ENCODE results near the gene SMARCD3. TPM values are rescaled to one million over a fixed set of nuclear protein-coding genes. Genes with fewer than 3 reads are reported as not detected.

The SMARCD3 gene
- total and polyA plus RNA-seq, 4 donors, result 84.2 to 298 (median 208) TPM

DNA sequence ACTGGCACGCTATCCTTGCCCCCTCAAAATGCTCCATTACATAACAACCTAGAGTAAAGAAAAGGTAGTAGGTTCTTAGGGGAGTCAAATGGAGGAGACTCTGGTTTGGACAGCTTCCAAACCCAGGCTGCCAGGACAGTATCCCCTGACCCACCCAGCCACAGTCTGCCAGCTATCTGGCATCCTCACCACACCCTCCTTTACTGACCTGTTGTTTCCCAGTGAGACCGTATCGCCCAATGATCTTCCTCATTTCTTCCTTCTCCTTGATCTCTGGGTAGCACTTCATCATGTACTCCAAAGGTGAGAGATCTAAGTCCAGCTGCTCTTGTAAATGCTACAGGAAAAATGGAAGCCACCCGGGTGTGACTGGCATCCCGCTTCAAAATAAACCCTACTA, 33.1 kb downstream of the SMARCD3 start:
- no peak for DNase-seq (ENCODE audit: low read depth in 4 of 6, low spot score in 6 of 6)
- peaks cover 66% of the 10 kb centered on the region for H3K36me3 ChIP-seq (ENCODE audit: control insufficient read depth, insufficient read depth, low read length)
- no peaks in the 10 kb centered on the region for H3K27me3 ChIP-seq (ENCODE audit: control insufficient read depth, insufficient read depth, low read length)
- no peaks in the 10 kb centered on the region for H3K4me1 ChIP-seq (ENCODE audit: control insufficient read depth, insufficient read depth, low read length)
- no peak overlapping the region for H3K27ac ChIP-seq (ENCODE audit: low read depth, low read length)
- H3K4me3 ChIP-seq (ENCODE audit: low read depth, low read length), result no peak overlapping the region
- H3K9me3 ChIP-seq (ENCODE audit: control insufficient read depth, insufficient read depth, low read length), result no peaks in the 10 kb centered on the region
- 90% methylated on average over 4 of the region's 5 CpGs for WGBS (ENCODE audit: insufficient coverage)

DNA sequence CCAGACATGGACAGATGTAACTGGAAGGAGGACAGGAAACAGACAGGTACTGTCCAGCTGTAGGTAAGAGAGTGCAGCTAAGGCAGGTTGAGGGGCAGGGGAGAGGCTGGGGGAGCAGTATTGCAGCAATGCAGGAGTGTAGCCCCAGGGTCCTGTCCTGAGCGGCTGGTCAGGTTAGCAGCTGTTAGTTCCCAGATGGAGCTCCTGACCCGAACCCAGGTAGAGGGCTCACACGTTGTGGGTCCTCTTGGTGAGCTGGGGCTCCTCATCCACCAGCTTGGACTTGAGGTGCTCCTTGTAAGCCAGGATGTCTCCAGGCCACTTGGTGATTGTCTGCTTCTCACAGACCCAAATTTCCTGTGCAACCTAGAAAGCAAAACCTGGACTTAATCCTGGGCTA, 34.7 kb downstream of the SMARCD3 start:
- no peak overlapping the region for H3K4me3 ChIP-seq (ENCODE audit: low read depth, low read length)
- no peak for DNase-seq (ENCODE audit: low read depth in 4 of 6, low spot score in 6 of 6)

DNA sequence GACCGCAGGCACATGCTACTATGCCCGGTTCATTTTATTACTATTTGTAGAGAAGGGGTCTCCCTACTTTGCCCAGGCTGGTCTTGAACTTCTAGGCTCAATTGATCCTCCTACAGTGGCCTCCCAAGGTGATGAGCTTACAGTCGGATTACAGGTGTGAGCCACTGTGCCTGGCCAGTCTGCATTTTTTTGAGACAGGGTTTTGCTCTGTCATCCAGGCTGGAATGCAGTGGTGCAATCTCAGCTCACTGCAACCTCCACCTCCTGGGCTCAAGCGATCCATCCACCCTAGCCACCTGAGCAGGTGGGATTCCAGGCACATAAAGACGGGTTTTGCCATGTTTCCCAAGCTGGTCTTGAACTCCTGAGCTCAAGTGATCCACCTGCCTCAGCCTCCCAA, 35.9 kb downstream of the SMARCD3 start:
- DNase-seq (ENCODE audit: low read depth in 4 of 6, low spot score in 6 of 6), result no peak
- WGBS (ENCODE audit: insufficient coverage), result 92% methylated on average over 3 of the region's 5 CpGs
- no peaks in the 10 kb centered on the region for H3K9me3 ChIP-seq (ENCODE audit: control insufficient read depth, insufficient read depth, low read length)
- H3K27ac ChIP-seq (ENCODE audit: low read depth, low read length), result no peak overlapping the region
- H3K4me1 ChIP-seq (ENCODE audit: control insufficient read depth, insufficient read depth, low read length), result no peaks in the 10 kb centered on the region
- H3K27me3 ChIP-seq (ENCODE audit: control insufficient read depth, insufficient read depth, low read length), result no peaks in the 10 kb centered on the region
- H3K4me3 ChIP-seq (ENCODE audit: low read depth, low read length), result no peak overlapping the region
- peaks cover 41% of the 10 kb centered on the region for H3K36me3 ChIP-seq (ENCODE audit: control insufficient read depth, insufficient read depth, low read length)

More for the DNA sequence above, 34.7 kb downstream of the SMARCD3 start:
- Histone ChIP-seq H3K27ac (ENCODE audit: low read depth, low read length) (no peak overlapping the region), H3K27me3 (ENCODE audit: control insufficient read depth, insufficient read depth, low read length) (no peaks in the 10 kb centered on the region), H3K36me3 (ENCODE audit: control insufficient read depth, insufficient read depth, low read length) (peaks cover 53% of the 10 kb centered on the region), H3K4me1 (ENCODE audit: control insufficient read depth, insufficient read depth, low read length) (no peaks in the 10 kb centered on the region), H3K9me3 (ENCODE audit: control insufficient read depth, insufficient read depth, low read length) (no peaks in the 10 kb centered on the region)
- 93% methylated on average over 3 of the region's 3 CpGs for WGBS (ENCODE audit: insufficient coverage)

DNA sequence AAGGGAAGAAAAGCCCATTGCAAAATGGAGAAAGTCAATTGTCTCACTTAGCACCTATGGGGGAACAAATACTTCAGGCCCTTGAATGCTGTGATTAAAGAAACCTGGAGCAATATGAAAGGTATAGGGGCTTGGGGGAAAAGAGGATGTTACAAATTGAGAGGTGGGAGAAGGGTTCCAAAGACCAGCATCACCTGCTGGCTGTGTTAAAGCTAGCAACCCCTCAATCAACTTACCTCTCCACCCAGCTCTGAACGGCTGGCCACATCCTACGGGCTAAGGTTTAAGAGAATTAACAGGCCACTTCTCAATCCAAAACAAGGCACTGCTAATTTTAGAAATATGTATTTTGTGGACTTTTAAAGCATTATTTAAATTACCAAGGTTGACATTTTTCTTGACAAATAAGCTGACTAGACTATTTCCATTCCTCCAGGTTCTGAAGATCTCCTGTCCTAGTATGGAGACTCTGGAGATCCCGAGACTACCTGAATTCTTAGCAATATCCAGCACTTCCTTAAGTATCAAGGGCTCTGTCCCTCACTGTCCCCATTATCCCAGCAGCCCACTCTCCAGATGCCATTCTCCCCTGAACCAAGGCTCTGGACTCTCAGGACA, 37.2 kb downstream of the SMARCD3 start:
- Histone ChIP-seq H3K36me3 (ENCODE audit: control insufficient read depth, insufficient read depth, low read length) (peaks cover 34% of the 10 kb centered on the region), H3K9me3 (ENCODE audit: control insufficient read depth, insufficient read depth, low read length) (no peaks in the 10 kb centered on the region), H3K27me3 (ENCODE audit: control insufficient read depth, insufficient read depth, low read length) (no peaks in the 10 kb centered on the region), H3K4me3 (ENCODE audit: low read depth, low read length) (no peak overlapping the region), H3K27ac (ENCODE audit: low read depth, low read length) (no peak overlapping the region), H3K4me1 (ENCODE audit: control insufficient read depth, insufficient read depth, low read length) (no peaks in the 10 kb centered on the region)
- WGBS (ENCODE audit: insufficient coverage), result 94% methylated on average over 1 of the region's 3 CpGs
- no peak for DNase-seq (ENCODE audit: low read depth in 4 of 6, low spot score in 6 of 6)

DNA sequence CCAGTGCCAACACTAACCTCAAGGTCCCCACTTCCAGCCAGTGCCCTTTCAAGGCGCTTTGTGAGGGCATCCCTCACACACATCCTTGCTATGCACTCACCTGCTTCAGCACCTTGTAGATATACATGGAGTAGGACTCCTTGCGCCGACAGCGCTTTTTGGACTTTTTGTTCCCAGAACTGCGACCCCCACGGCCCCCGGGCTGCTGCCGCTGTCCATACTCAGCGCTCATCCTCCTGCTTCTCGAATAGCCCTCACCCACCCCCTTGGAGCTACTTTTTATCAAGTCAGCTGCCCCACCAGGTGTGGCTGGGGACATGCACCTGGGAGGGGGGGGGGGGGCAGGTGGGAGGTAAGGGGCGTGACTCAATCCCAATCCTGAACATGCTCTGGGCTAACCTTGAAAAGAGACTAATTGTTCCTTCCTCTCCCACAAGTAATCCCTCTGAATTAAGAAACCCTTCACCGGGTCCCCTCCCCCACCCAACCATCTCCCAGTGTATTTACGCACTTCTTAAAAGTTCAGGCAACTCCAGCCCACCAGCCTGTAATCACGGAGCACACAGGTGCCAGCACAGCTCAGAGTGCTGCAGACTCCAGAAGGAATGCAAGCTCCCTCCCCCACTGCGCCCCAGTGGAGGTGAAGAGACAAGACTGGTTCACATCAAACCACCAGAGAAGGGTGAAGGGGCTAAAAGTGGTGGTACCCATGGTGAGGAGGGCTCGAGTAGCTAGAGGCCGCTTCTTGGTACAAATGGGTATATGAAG, 38.2 kb downstream of the SMARCD3 start, which contains the start of gene H2BK1:
H2BK1 (minus strand) TSS at position 402 of the 768 bp plus-strand sequence; CDS start at position 232, 170 bp downstream.
- Histone ChIP-seq H3K9me3 (ENCODE audit: control insufficient read depth, insufficient read depth, low read length) (no peaks in the 10 kb centered on the region), H3K27ac (ENCODE audit: low read depth, low read length) (no peak within 1 kb of the TSS), H3K27me3 (ENCODE audit: control insufficient read depth, insufficient read depth, low read length) (no peaks in the 10 kb centered on the region), H3K36me3 (ENCODE audit: control insufficient read depth, insufficient read depth, low read length) (peaks cover 28% of the 10 kb centered on the region), H3K4me3 (ENCODE audit: low read depth, low read length) (no peak within 1 kb of the TSS), H3K4me1 (ENCODE audit: control insufficient read depth, insufficient read depth, low read length) (no peaks in the 10 kb centered on the region)
- WGBS (ENCODE audit: insufficient coverage), result 90% methylated on average over 8 of the region's 17 CpGs
- no peak for DNase-seq (ENCODE audit: low read depth in 4 of 6, low spot score in 6 of 6)

DNA sequence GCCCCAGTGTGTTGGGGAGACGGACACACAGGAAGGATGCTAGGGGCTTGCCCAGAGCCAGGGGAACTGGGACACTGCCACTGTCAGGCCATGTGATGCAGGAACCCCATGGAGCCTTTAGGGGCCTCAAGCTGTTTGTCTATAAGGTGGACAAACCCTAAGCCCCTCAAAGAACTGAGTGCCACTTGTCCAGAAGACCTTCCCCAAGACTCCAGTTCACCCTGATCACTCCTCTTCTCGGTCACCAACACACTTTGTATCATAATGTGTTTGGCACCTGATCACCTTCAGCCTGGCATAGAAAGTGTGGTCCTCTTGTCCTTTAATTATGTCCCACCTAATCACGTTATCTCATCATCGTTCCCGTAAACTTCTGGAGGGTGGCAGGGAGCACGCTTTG, 38.9 kb downstream of the SMARCD3 start:
- Histone ChIP-seq H3K4me3 (ENCODE audit: low read depth, low read length) (no peak overlapping the region), H3K36me3 (ENCODE audit: control insufficient read depth, insufficient read depth, low read length) (peaks cover 22% of the 10 kb centered on the region), H3K4me1 (ENCODE audit: control insufficient read depth, insufficient read depth, low read length) (no peaks in the 10 kb centered on the region), H3K9me3 (ENCODE audit: control insufficient read depth, insufficient read depth, low read length) (no peaks in the 10 kb centered on the region), H3K27me3 (ENCODE audit: control insufficient read depth, insufficient read depth, low read length) (peaks cover 4% of the 10 kb centered on the region), H3K27ac (ENCODE audit: low read depth, low read length) (no peak overlapping the region)
- no peak for DNase-seq (ENCODE audit: low read depth in 4 of 6, low spot score in 6 of 6)
- WGBS (ENCODE audit: insufficient coverage), result 89% methylated on average over 6 of the region's 6 CpGs

DNA sequence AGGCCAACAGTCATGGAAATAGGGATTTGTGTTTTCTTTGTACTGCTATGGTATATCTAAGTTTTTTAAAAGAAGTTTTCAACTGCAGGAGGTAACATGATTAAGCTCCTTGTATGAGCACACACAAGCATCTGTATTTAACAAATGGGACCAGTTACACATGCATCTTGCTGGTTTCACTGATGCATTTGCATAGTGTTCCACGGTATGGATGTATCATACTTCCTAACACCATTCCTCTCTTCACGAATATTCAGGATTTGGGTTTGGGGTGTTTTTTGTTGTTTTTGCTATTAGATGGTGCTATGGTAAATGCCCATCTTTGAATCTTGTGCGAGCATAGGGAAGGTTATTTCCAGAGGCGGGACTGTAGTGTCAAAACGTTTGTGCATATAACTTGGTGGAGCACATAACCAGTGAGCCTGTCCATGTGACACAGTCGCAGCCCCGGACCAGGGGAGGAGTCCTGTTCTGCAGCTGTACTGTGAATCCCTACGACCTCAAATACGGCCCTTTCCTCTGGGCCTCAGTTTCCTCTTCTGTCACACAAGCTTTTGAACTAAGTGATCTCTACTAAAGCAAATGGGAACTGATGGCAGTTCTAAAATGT, 40.1 kb downstream of the SMARCD3 start:
- no peaks in the 10 kb centered on the region for H3K4me1 ChIP-seq (ENCODE audit: control insufficient read depth, insufficient read depth, low read length)
- no peak for DNase-seq (ENCODE audit: low read depth in 4 of 6, low spot score in 6 of 6)
- no peak overlapping the region for H3K27ac ChIP-seq (ENCODE audit: low read depth, low read length)
- H3K27me3 ChIP-seq (ENCODE audit: control insufficient read depth, insufficient read depth, low read length), result peaks cover 10% of the 10 kb centered on the region
- no peak overlapping the region for H3K4me3 ChIP-seq (ENCODE audit: low read depth, low read length)
- peaks cover 10% of the 10 kb centered on the region for H3K36me3 ChIP-seq (ENCODE audit: control insufficient read depth, insufficient read depth, low read length)
- no peaks in the 10 kb centered on the region for H3K9me3 ChIP-seq (ENCODE audit: control insufficient read depth, insufficient read depth, low read length)
- 85% methylated on average over 5 of the region's 9 CpGs for WGBS (ENCODE audit: insufficient coverage)

DNA sequence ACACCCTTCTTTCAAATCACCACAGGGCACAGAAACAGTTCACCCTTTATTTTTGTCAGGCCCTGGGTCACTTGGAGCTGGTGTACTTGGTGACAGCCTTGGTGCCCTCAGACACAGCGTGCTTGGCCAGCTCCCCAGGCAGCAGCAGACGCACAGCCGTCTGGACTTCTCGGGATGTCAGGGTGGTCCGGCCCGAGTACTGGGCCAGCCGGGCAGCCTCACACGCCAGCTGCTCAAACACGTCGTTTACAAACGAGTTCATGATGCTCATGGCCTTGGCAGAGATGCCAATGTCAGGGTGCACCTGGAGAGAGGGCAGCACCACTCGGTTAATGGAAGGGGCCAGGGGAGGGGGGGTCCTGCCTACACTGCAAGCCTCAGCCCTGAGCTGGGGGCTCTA, 40.7 kb downstream of the SMARCD3 start:
- no peak overlapping the region for H3K4me3 ChIP-seq (ENCODE audit: low read depth, low read length)

DNA sequence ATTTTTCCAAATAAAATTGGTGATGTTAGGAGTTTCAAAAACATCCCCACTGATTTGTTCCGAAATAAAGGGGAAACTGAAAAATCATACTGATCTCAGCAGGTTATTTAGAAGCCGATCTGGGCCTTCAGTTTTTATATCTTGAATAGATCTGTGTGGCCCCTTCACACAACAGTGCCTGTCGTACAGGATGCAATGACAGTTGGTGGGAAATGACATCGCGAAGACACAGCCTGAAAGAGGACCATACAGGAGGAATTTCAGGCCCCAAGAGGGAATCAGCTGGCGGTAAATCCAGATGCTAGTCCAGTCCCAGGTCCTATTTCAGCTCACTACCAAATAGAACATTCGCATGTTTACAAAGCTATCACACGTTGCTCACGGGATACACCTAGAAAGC, 41.2 kb downstream of the SMARCD3 start:
- Histone ChIP-seq H3K9me3 (ENCODE audit: control insufficient read depth, insufficient read depth, low read length) (no peaks in the 10 kb centered on the region), H3K27me3 (ENCODE audit: control insufficient read depth, insufficient read depth, low read length) (peaks cover 10% of the 10 kb centered on the region), H3K36me3 (ENCODE audit: control insufficient read depth, insufficient read depth, low read length) (no peaks in the 10 kb centered on the region), H3K4me1 (ENCODE audit: control insufficient read depth, insufficient read depth, low read length) (no peaks in the 10 kb centered on the region), H3K4me3 (ENCODE audit: low read depth, low read length) (no peak overlapping the region), H3K27ac (ENCODE audit: low read depth, low read length) (no peak overlapping the region)
- 82% methylated on average over 8 of the region's 9 CpGs for WGBS (ENCODE audit: insufficient coverage)
- no peak for DNase-seq (ENCODE audit: low read depth in 4 of 6, low spot score in 6 of 6)

More for the DNA sequence above, 40.7 kb downstream of the SMARCD3 start:
- no peak overlapping the region for H3K27ac ChIP-seq (ENCODE audit: low read depth, low read length)
- WGBS (ENCODE audit: insufficient coverage), result 66% methylated on average over 12 of the region's 12 CpGs
- no peaks in the 10 kb centered on the region for H3K4me1 ChIP-seq (ENCODE audit: control insufficient read depth, insufficient read depth, low read length)
- H3K9me3 ChIP-seq (ENCODE audit: control insufficient read depth, insufficient read depth, low read length), result no peaks in the 10 kb centered on the region
- no peak for DNase-seq (ENCODE audit: low read depth in 4 of 6, low spot score in 6 of 6)
- peaks cover 5% of the 10 kb centered on the region for H3K36me3 ChIP-seq (ENCODE audit: control insufficient read depth, insufficient read depth, low read length)
- H3K27me3 ChIP-seq (ENCODE audit: control insufficient read depth, insufficient read depth, low read length), result peaks cover 10% of the 10 kb centered on the region

Measured in spinal cord (tissue), 10 donors.